Sigmoid colon (tissue), 7 donors: ENCODE measurements around the gene DLX1. TPM values are rescaled to one million over a fixed set of nuclear protein-coding genes. Genes with fewer than 3 reads are reported as not detected.

Experiments used
- DNase-seq: peaks from one replicate; pipeline ENCODE4 v3.0.0-alpha.2; 2019
- H3K27ac ChIP-seq, 4 donors: fragments of 200-600 bp; sonication (generic); one replicate each; pipeline ENCODE4 v1.5.1; 2016 to 2019; ENCODE audit warnings: mild to moderate bottlenecking in 1 of 4
- H3K27me3 ChIP-seq, 3 donors: fragments of 200-600 bp; sonication (generic); one replicate each; pipeline ENCODE4 v1.5.1; 2019; ENCODE audit warnings: mild to moderate bottlenecking in 1 of 3
- H3K36me3 ChIP-seq, 4 donors: fragments of 200-600 bp; sonication (generic); one replicate each; pipeline ENCODE4 v1.5.1; 2016 to 2019
- H3K4me1 ChIP-seq, 4 donors: fragments of 200-600 bp; sonication (generic); one replicate each; pipeline ENCODE4 v1.5.1; 2017 to 2019
- H3K4me3 ChIP-seq, 4 donors: fragments of 200-600 bp; sonication (generic); one replicate each; pipeline ENCODE4 v1.5.1; 2017 to 2019; ENCODE audit warnings: mild to moderate bottlenecking in 2 of 4, moderate library complexity in 1 of 4
- H3K9me3 ChIP-seq, 4 donors: fragments of 200-600 bp in 3 of 4; sonication (generic) in 3 of 4; one replicate each; pipeline versions ENCODE4 v1.5.1 to v1.6.1; 2013 to 2019
- EP300 ChIP-seq, 4 donors: sonication (generic); formaldehyde crosslinking; IDR thresholded peaks; one replicate each; pipeline ENCODE4 v1.6.1; 2017; ENCODE audit warnings: antibody characterized with exemption in 4 of 4
- POLR2A ChIP-seq, 2 donors: fragments of 450-650 bp; IDR thresholded peaks; one replicate each; pipeline ENCODE4 v1.6.1; 2016; ENCODE audit warnings: antibody characterized with exemption in 2 of 2, mild to moderate bottlenecking in 2 of 2, moderate library complexity in 2 of 2
- POLR2AphosphoS5 ChIP-seq, 4 donors: sonication (generic); formaldehyde crosslinking; IDR thresholded peaks; one replicate each; pipeline ENCODE4 v1.6.1; 2017; ENCODE audit warnings: antibody characterized with exemption in 4 of 4
- WGBS, 2 donors: extraction: QIAGEN DNeasy Blood & Tissue Kit; methylation state at CpG; one replicate each; pipeline ENCODE4 v1.1.7; 2013; 5-methylcytosine and 5-hydroxymethylcytosine counted together
- intact Hi-C: fragments of 100-400 bp; cut with DNase I; formaldehyde crosslinking; loops from one replicate; pipeline ENCODE4 v1.15.1; 2023
- polyA plus RNA-seq, 3 donors: library from polyadenylated mRNA; stranded (reverse); fragments of 200-250 nt; gene quantifications; one replicate each; pipeline ENCODE4 v1.2.3, GENCODE V29; 2013
- total RNA-seq, 4 donors: library from RNA; depleted of rRNA; stranded (reverse); fragments of >200 nt; gene quantifications; one replicate each; pipeline ENCODE4 v1.1.0, GENCODE V29; 2016
- TF ChIP-seq, protein P1 (sequence below), 4 experiments: fragments of 450-650 bp in 3 of 4; fragments of 200-600 bp in 1 of 4; IDR thresholded peaks; one replicate each; pipeline ENCODE4 v1.5.1; 2016 to 2019; ENCODE audit warnings: antibody characterized with exemption in 4 of 4, mild to moderate bottlenecking in 3 of 4, moderate library complexity in 2 of 4
- donor health status: healthy with polysubstance abuse.
- donor health status: Bipolar disorder and iron deficiency.
- donor health status: healthy.

Gene DLX1
- total and polyA plus RNA-seq, 7 donors: 0.22 to 1.1 (median 0.49) TPM; not detected in 2

DNA sequence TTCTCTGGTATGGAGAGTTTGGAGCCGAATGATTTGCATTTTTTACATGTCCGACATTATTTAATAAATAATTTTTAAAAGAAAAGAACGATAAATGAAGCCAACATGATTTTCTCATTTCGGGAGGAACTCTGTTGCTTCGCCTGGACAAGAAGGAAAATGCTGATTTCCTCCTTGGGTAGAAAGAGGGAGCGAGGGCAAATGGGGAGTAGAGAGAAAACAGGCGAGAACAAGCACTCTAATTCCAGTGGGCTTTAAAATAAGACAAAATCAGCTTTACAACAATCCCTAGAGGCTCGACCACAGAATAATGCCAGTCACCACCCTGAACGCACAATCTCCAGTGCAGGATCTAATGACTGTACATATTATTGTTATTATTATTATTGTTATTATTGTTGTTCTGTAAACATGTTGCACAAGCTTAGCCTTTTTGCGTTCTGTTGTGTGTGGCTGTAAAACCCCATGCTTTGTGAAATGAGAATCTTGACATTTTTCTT lies 3.7 kb downstream of the DLX1 start:
- peaks cover 93 to 100% (median 100%) of the 10 kb centered on the region in 3 donors for H3K27me3 ChIP-seq
- 11 to 12% methylated on average over 10 of the region's 10 CpGs for WGBS, 2 donors
- intact Hi-C loops: loop anchor here (10.0 kb wide), 1 partner anchor 194 kb away; the partner anchor contains the start of gene SLC25A12
- no peaks in the 10 kb centered on the region for H3K9me3 ChIP-seq
- TF ChIP-seq, protein P1, sequence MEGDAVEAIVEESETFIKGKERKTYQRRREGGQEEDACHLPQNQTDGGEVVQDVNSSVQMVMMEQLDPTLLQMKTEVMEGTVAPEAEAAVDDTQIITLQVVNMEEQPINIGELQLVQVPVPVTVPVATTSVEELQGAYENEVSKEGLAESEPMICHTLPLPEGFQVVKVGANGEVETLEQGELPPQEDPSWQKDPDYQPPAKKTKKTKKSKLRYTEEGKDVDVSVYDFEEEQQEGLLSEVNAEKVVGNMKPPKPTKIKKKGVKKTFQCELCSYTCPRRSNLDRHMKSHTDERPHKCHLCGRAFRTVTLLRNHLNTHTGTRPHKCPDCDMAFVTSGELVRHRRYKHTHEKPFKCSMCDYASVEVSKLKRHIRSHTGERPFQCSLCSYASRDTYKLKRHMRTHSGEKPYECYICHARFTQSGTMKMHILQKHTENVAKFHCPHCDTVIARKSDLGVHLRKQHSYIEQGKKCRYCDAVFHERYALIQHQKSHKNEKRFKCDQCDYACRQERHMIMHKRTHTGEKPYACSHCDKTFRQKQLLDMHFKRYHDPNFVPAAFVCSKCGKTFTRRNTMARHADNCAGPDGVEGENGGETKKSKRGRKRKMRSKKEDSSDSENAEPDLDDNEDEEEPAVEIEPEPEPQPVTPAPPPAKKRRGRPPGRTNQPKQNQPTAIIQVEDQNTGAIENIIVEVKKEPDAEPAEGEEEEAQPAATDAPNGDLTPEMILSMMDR (IDR thresholded peaks at IDR 0.05): no peak
- no peak for TF ChIP-seq EP300 (IDR thresholded peaks at IDR 0.05)
- peak in 1 of 4 donors; percentile 41 for TF ChIP-seq POLR2AphosphoS5 (IDR thresholded peaks at IDR 0.05)
- no peak for DNase-seq
- peaks cover 0 to 57% (median 34%) of the 10 kb centered on the region in 4 donors for H3K4me1 ChIP-seq
- no peak overlapping the region for H3K27ac ChIP-seq
- no peaks in the 10 kb centered on the region for H3K36me3 ChIP-seq
- peak overlapping the region in 1 of 4 donors; percentile 5 for H3K4me3 ChIP-seq

DNA sequence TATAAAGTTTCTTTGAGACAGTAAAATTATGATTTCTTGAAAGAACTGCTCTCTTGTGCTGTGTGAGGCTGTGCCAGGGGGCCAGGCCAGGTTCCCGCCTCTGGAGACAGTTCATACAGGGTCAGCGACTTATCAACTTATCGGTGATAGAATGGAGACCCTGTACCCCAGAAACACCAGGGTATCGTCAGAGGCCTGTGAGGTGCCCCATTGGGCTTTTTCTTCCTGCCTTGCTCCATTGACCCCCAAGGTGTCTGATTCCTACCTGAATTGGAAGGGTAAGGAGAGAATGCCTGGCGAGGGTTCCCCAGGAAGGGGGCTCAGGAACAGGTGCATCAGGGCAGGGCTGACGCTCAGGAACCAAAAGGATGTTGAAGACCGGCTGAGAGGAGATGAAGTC lies 4.3 kb downstream of the DLX1 start:
- TF ChIP-seq, protein P1 (IDR thresholded peaks at IDR 0.05): no peak
- TF ChIP-seq POLR2AphosphoS5 (IDR thresholded peaks at IDR 0.05) (no peak), EP300 (IDR thresholded peaks at IDR 0.05) (no peak), POLR2A (IDR thresholded peaks at IDR 0.05) (no peak)
- 28 to 29% methylated on average over 7 of the region's 7 CpGs for WGBS, 2 donors
- H3K9me3 ChIP-seq: no peaks in the 10 kb centered on the region
- intact Hi-C loops: loop anchor here (10.0 kb wide), 1 partner anchor 195 kb away; the partner anchor contains the start of gene SLC25A12
- DNase-seq: no peak
- H3K27me3 ChIP-seq: peaks cover 93 to 100% (median 100%) of the 10 kb centered on the region in 3 donors
- peaks cover 0 to 57% (median 34%) of the 10 kb centered on the region in 4 donors for H3K4me1 ChIP-seq
- no peaks in the 10 kb centered on the region for H3K36me3 ChIP-seq
- peak overlapping the region in 1 of 4 donors; percentile 1 for H3K27ac ChIP-seq
- no peak overlapping the region for H3K4me3 ChIP-seq

- intact Hi-C loops: no loop called here
- Histone ChIP-seq H3K27ac (peak overlapping the region in 2 of 4 donors; percentile 1 to 15), H3K27me3 (peaks cover 95 to 100% (median 100%) of the 10 kb centered on the region in 3 donors), H3K36me3 (no peaks in the 10 kb centered on the region), H3K9me3 (no peaks in the 10 kb centered on the region), H3K4me1 (peaks cover 0 to 57% (median 34%) of the 10 kb centered on the region in 4 donors), H3K4me3 (no peak overlapping the region)
- WGBS, 2 donors: 7% methylated on average over 39 of the region's 39 CpGs
- TF ChIP-seq POLR2AphosphoS5 (IDR thresholded peaks at IDR 0.05) (no peak), POLR2A (IDR thresholded peaks at IDR 0.05) (no peak), EP300 (IDR thresholded peaks at IDR 0.05) (no peak)
- TF ChIP-seq, protein P1 (IDR thresholded peaks at IDR 0.05): no peak
- DNase-seq: no peak
Observed at GRCh38 chr2:172090044-172090961, 5.0 kb downstream of the DLX1 start.

DNA sequence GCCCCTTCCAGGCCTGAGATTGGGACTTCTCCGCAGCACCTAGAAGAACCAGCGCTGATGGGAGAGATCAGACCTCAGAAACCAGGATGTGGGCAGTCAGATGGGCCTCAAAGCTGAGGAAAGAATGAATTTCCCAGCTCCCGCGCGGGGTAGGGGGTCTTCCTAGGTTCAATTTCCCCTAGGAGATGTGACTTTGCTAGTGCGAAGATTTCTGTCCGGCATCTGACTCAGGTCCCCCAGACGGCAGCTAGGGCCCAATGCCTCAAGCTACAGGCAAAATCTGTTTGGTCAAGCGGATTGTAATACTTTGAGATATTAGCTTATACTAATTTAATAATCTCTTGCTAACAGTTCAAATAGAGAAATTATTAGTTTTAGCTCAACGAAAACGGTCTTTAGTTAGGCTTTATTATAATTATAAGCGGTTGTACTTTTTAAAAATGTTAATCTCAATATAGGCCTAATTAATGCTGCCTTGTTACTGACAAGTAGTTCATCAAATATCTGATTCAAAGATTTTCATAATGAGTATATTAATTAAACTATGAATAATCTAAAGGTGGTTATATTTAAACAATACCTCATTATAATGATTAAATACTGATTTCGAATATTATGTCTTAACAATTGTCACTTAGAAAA lies 5.8 kb downstream of the DLX1 start:
- H3K27me3 ChIP-seq: peaks cover 96 to 100% (median 100%) of the 10 kb centered on the region in 3 donors
- H3K9me3 ChIP-seq: no peaks in the 10 kb centered on the region
- H3K27ac ChIP-seq: peak overlapping the region in 1 of 4 donors; percentile 15
- no peak for DNase-seq
- H3K4me1 ChIP-seq: peaks cover 0 to 57% (median 34%) of the 10 kb centered on the region in 4 donors
- no peak overlapping the region for H3K4me3 ChIP-seq
- H3K36me3 ChIP-seq: no peaks in the 10 kb centered on the region
- no peak for TF ChIP-seq EP300 (IDR thresholded peaks at IDR 0.05)
- TF ChIP-seq POLR2A (IDR thresholded peaks at IDR 0.05): no peak
- TF ChIP-seq, protein P1 (IDR thresholded peaks at IDR 0.05): no peak
- TF ChIP-seq POLR2AphosphoS5 (IDR thresholded peaks at IDR 0.05): peak in 2 of 4 donors; percentile 34 to 63
- intact Hi-C loops: no loop called here
- 9 to 16% methylated on average over 13 of the region's 13 CpGs for WGBS, 2 donors
